GM12873 (cell line): Measurements from ENCODE around the gene ANKH.

ENCODE experiments used
- CTCF ChIP-seq: IDR thresholded peaks from 2 replicates; pipeline ENCODE4 v1.5.1; 2012; ENCODE audit warnings: low read depth, mild to moderate bottlenecking, moderate library complexity, low read length, control low read depth; ENCODE audit not compliant: insufficient read depth; ENCODE audit errors: missing control alignments

Gene ANKH

GRCh38 chr5:14842117-14842516, 29.5 kb downstream of the ANKH start:
- no peak for TF ChIP-seq CTCF

- no peak for TF ChIP-seq CTCF
These were observed 31.0 kb downstream of the ANKH start for GRCh38 chr5:14840624-14841023.

GRCh38 chr5:14838396-14839319, 32.9 kb downstream of the ANKH start:
- TF ChIP-seq CTCF = no peak

GRCh38 chr5:14834584-14835550, 36.7 kb downstream of the ANKH start:
- no peak for TF ChIP-seq CTCF

GRCh38 chr5:14834062-14834461, 37.5 kb downstream of the ANKH start:
- TF ChIP-seq CTCF = no peak

- no peak for TF ChIP-seq CTCF
These were observed 40.6 kb downstream of the ANKH start for GRCh38 chr5:14831006-14831338.

- TF ChIP-seq CTCF = no peak
These were observed 41.2 kb downstream of the ANKH start for GRCh38 chr5:14830210-14831005.
